Measurements from ENCODE around the gene NEGR1. TPM values are rescaled to one million over a fixed set of nuclear protein-coding genes. Genes with fewer than 3 reads are reported as not detected.

Gene NEGR1
- total and polyA plus RNA-seq, 2 experiments from 2014 or later: 0.57 to 0.94 TPM

DNA sequence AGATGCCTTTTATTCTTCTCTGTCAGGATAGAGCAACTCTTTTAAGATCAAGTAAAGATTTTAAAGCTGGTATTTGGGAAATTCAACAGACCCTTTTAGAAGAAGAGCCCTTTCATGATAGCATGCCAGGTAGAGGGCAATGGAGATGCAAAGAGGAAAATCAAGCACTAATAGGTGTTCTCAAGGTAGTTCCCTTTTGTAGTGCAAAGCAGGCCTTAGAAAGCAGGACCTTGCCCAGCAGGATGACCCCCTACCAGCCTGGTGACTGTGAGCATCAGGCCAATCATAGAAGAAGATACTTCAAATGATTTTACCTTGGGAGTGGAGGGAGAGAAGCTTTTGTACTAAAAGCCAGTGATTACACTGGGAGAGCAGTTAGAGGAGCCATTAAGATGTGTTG is 820.1 kb downstream of the NEGR1 start:
- 0 out of 2 replicates have a peak overlapping the region, but pooled peaks have one; percentile 54 for H3K27ac Mint-ChIP-seq
- no peak overlapping the region for H3K4me3 ChIP-seq

More for the DNA sequence above, 820.1 kb downstream of the NEGR1 start:
- Histone ChIP-seq H3F3A (replicated peaks; ENCODE audit: low read depth) (no peaks in the 10 kb centered on the region), H3K27ac (ENCODE audit: low read depth) (no peak overlapping the region), H3K27me3 (ENCODE audit: insufficient read depth) (peaks cover 13% of the 10 kb centered on the region; the same call in 1 of the 2 replicates), H4K20me1 (replicated peaks; ENCODE audit: insufficient read depth) (no peaks in the 10 kb centered on the region; the same call in 1 of the 2 replicates), H2AFZ (no peak overlapping the region), H3K4me1 (ENCODE audit: insufficient read depth) (peaks cover 26% of the 10 kb centered on the region), H3K79me2 (replicated peaks; ENCODE audit: insufficient read depth) (no peaks in the 10 kb centered on the region), H3K4me2 (peak overlapping the region; percentile 17; the same call in 1 of the 2 replicates), H3K36me3 (ENCODE audit: insufficient read depth) (no peaks in the 10 kb centered on the region), H3K9me2 (ENCODE audit: insufficient read depth) (no peaks in the 10 kb centered on the region)
- no peaks in the 10 kb centered on the region for H3K36me3 Mint-ChIP-seq (ENCODE audit: low read depth)
- peak; percentile 85 for DNase-seq (ENCODE audit: low spot score)
- H3K4me3 Mint-ChIP-seq: peak overlapping the region; percentile 31
- no peaks in the 10 kb centered on the region for H3K9me3 Mint-ChIP-seq
- peak; percentile 99 for ATAC-seq
- H3K27me3 Mint-ChIP-seq (ENCODE audit: insufficient read depth, low read depth, poor library complexity): peaks cover 7% of the 10 kb centered on the region
- peaks cover 34% of the 10 kb centered on the region for H3K4me1 Mint-ChIP-seq
- no peak for TF ChIP-seq ETS1 (IDR thresholded peaks at IDR 0.05)
- peak; percentile 67 for TF ChIP-seq CREB1 (CRISPR knock-in tag; IDR thresholded peaks at IDR 0.05; ENCODE audit: low read depth)
- peak; percentile 88 for TF ChIP-seq NANOG (IDR thresholded peaks at IDR 0.05; ENCODE audit: borderline replicate concordance)
- TF ChIP-seq, protein P1, sequence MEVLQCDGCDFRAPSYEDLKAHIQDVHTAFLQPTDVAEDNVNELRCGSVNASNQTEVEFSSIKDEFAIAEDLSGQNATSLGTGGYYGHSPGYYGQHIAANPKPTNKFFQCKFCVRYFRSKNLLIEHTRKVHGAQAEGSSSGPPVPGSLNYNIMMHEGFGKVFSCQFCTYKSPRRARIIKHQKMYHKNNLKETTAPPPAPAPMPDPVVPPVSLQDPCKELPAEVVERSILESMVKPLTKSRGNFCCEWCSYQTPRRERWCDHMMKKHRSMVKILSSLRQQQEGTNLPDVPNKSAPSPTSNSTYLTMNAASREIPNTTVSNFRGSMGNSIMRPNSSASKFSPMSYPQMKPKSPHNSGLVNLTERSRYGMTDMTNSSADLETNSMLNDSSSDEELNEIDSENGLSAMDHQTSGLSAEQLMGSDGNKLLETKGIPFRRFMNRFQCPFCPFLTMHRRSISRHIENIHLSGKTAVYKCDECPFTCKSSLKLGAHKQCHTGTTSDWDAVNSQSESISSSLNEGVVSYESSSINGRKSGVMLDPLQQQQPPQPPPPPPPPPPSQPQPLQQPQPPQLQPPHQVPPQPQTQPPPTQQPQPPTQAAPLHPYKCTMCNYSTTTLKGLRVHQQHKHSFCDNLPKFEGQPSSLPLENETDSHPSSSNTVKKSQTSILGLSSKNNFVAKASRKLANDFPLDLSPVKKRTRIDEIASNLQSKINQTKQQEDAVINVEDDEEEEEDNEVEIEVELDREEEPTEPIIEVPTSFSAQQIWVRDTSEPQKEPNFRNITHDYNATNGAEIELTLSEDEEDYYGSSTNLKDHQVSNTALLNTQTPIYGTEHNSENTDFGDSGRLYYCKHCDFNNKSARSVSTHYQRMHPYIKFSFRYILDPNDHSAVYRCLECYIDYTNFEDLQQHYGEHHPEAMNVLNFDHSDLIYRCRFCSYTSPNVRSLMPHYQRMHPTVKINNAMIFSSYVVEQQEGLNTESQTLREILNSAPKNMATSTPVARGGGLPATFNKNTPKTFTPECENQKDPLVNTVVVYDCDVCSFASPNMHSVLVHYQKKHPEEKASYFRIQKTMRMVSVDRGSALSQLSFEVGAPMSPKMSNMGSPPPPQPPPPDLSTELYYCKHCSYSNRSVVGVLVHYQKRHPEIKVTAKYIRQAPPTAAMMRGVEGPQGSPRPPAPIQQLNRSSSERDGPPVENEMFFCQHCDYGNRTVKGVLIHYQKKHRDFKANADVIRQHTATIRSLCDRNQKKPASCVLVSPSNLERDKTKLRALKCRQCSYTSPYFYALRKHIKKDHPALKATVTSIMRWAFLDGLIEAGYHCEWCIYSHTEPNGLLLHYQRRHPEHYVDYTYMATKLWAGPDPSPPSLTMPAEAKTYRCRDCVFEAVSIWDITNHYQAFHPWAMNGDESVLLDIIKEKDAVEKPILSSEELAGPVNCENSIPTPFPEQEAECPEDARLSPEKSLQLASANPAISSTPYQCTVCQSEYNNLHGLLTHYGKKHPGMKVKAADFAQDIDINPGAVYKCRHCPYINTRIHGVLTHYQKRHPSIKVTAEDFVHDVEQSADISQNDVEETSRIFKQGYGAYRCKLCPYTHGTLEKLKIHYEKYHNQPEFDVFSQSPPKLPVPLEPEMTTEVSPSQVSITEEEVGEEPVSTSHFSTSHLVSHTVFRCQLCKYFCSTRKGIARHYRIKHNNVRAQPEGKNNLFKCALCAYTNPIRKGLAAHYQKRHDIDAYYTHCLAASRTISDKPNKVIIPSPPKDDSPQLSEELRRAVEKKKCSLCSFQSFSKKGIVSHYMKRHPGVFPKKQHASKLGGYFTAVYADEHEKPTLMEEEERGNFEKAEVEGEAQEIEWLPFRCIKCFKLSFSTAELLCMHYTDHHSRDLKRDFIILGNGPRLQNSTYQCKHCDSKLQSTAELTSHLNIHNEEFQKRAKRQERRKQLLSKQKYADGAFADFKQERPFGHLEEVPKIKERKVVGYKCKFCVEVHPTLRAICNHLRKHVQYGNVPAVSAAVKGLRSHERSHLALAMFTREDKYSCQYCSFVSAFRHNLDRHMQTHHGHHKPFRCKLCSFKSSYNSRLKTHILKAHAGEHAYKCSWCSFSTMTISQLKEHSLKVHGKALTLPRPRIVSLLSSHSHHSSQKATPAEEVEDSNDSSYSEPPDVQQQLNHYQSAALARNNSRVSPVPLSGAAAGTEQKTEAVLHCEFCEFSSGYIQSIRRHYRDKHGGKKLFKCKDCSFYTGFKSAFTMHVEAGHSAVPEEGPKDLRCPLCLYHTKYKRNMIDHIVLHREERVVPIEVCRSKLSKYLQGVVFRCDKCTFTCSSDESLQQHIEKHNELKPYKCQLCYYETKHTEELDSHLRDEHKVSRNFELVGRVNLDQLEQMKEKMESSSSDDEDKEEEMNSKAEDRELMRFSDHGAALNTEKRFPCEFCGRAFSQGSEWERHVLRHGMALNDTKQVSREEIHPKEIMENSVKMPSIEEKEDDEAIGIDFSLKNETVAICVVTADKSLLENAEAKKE (CRISPR knock-in tag; IDR thresholded peaks at IDR 0.05): peak; percentile 95

Measured in GM23338 (cell line).